A673 (cell line): Measurements from ENCODE around the gene COG1.
"Not testable (repeated sequence)": the region's sequence is repeated elsewhere in the genome, so short reads cannot be mapped to it uniquely, and the experiment has no call there.

Experiments
- CTCF ChIP-seq: fragments of 300-800, 200-600 bp; sonication (generic); conservative IDR thresholded peaks from 2 replicates; pipeline ENCODE4 v1.5.1; 2017; ENCODE audit warnings: low read depth, mild to moderate bottlenecking, antibody characterized with exemption, low read length, moderate library complexity, mixed read lengths
- EZH2 ChIP-seq: fragments of 200-600 bp; sonication (generic); IDR thresholded peaks from 2 replicates; pipeline ENCODE4 v1.6.1; 2017; ENCODE audit warnings: borderline replicate concordance, low read depth, mild to moderate bottlenecking, mixed read lengths, antibody characterized with exemption, low read length; ENCODE audit not compliant: poor library complexity, severe bottlenecking

- not testable (repeated sequence) for TF ChIP-seq CTCF, EZH2
Measured at GRCh38 chr17:73144209-73144608, 48.6 kb upstream of the COG1 start.
